ENCODE results near the gene CDCP2.
"Not testable (repeated sequence)": the region's sequence is repeated elsewhere in the genome, so short reads cannot be mapped to it uniquely, and the experiment has no call there.

CDCP2 gene

GRCh38 chr1:54174106-54174505 lies 21.3 kb upstream of the CDCP2 start:
- Mint-ChIP-seq H3K4me1 (ENCODE audit: low read depth) (peaks cover 14% of the 10 kb centered on the region), H3K9me3 (no peaks in the 10 kb centered on the region), H3K36me3 (ENCODE audit: low read depth) (no peaks in the 10 kb centered on the region), H3K4me3 (no peak overlapping the region), H3K27ac (no peak overlapping the region), H3K27me3 (ENCODE audit: low read depth) (no peaks in the 10 kb centered on the region)

- Mint-ChIP-seq H3K9me3 (no peaks in the 10 kb centered on the region), H3K4me3 (no peak overlapping the region), H3K27ac (no peak overlapping the region), H3K36me3 (ENCODE audit: low read depth) (no peaks in the 10 kb centered on the region), H3K4me1 (ENCODE audit: low read depth) (peaks cover 14% of the 10 kb centered on the region), H3K27me3 (ENCODE audit: low read depth) (no peaks in the 10 kb centered on the region)
These were observed 20.9 kb upstream of the CDCP2 start for GRCh38 chr1:54173681-54174080.

GRCh38 chr1:54172614-54173599 lies 20.1 kb upstream of the CDCP2 start:
- Mint-ChIP-seq H3K4me3 (no peak overlapping the region), H3K27me3 (ENCODE audit: low read depth) (no peaks in the 10 kb centered on the region), H3K9me3 (no peaks in the 10 kb centered on the region), H3K4me1 (ENCODE audit: low read depth) (peaks cover 14% of the 10 kb centered on the region), H3K36me3 (ENCODE audit: low read depth) (no peaks in the 10 kb centered on the region), H3K27ac (no peak overlapping the region)

- H3K36me3 Mint-ChIP-seq (ENCODE audit: low read depth), result no peaks in the 10 kb centered on the region
- peaks cover 14% of the 10 kb centered on the region for H3K4me1 Mint-ChIP-seq (ENCODE audit: low read depth)
- no peaks in the 10 kb centered on the region for H3K9me3 Mint-ChIP-seq
- no peak overlapping the region for H3K27ac Mint-ChIP-seq
- no peak overlapping the region for H3K4me3 Mint-ChIP-seq
- no peaks in the 10 kb centered on the region for H3K27me3 Mint-ChIP-seq (ENCODE audit: low read depth)
These were observed 18.8 kb upstream of the CDCP2 start for GRCh38 chr1:54171606-54172005.

- no peaks in the 10 kb centered on the region for H3K27me3 Mint-ChIP-seq (ENCODE audit: low read depth)
- no peak overlapping the region for H3K4me3 Mint-ChIP-seq
- H3K27ac Mint-ChIP-seq, result peak overlapping the region; percentile 21
- peaks cover 14% of the 10 kb centered on the region for H3K4me1 Mint-ChIP-seq (ENCODE audit: low read depth)
- H3K9me3 Mint-ChIP-seq, result no peaks in the 10 kb centered on the region
- no peaks in the 10 kb centered on the region for H3K36me3 Mint-ChIP-seq (ENCODE audit: low read depth)
These were observed 18.2 kb upstream of the CDCP2 start for GRCh38 chr1:54171016-54171415.

- H3K4me1 Mint-ChIP-seq (ENCODE audit: low read depth), result peaks cover 12% of the 10 kb centered on the region
- H3K27ac Mint-ChIP-seq, result no peak overlapping the region
- H3K36me3 Mint-ChIP-seq (ENCODE audit: low read depth), result no peaks in the 10 kb centered on the region
- no peaks in the 10 kb centered on the region for H3K9me3 Mint-ChIP-seq
- H3K27me3 Mint-ChIP-seq (ENCODE audit: low read depth), result no peaks in the 10 kb centered on the region
- no peak overlapping the region for H3K4me3 Mint-ChIP-seq
These were observed 16.3 kb upstream of the CDCP2 start for GRCh38 chr1:54169068-54169467.

GRCh38 chr1:54168206-54168965 lies 15.6 kb upstream of the CDCP2 start:
- Mint-ChIP-seq H3K4me3 (no peak overlapping the region), H3K27ac (no peak overlapping the region), H3K27me3 (ENCODE audit: low read depth) (no peaks in the 10 kb centered on the region), H3K36me3 (ENCODE audit: low read depth) (no peaks in the 10 kb centered on the region), H3K4me1 (ENCODE audit: low read depth) (peaks cover 9% of the 10 kb centered on the region), H3K9me3 (no peaks in the 10 kb centered on the region)

GRCh38 chr1:54167422-54168139 lies 14.8 kb upstream of the CDCP2 start:
- H3K36me3 Mint-ChIP-seq (ENCODE audit: low read depth), result no peaks in the 10 kb centered on the region
- no peaks in the 10 kb centered on the region for H3K9me3 Mint-ChIP-seq
- no peak overlapping the region for H3K4me3 Mint-ChIP-seq
- no peaks in the 10 kb centered on the region for H3K27me3 Mint-ChIP-seq (ENCODE audit: low read depth)
- H3K27ac Mint-ChIP-seq, result no peak overlapping the region
- H3K4me1 Mint-ChIP-seq (ENCODE audit: low read depth), result peaks cover 9% of the 10 kb centered on the region

- not testable (repeated sequence) for H3K4me3 Mint-ChIP-seq; H3K4me1 Mint-ChIP-seq (ENCODE audit: low read depth); H3K27me3 Mint-ChIP-seq (ENCODE audit: low read depth); H3K9me3 Mint-ChIP-seq; H3K36me3 Mint-ChIP-seq (ENCODE audit: low read depth); H3K27ac Mint-ChIP-seq
These were observed 13.6 kb upstream of the CDCP2 start for GRCh38 chr1:54166357-54166756.

GRCh38 chr1:54165146-54165545 lies 12.3 kb upstream of the CDCP2 start:
- H3K36me3 Mint-ChIP-seq (ENCODE audit: low read depth), result no peaks in the 10 kb centered on the region
- no peak overlapping the region for H3K27ac Mint-ChIP-seq
- no peaks in the 10 kb centered on the region for H3K4me1 Mint-ChIP-seq (ENCODE audit: low read depth)
- no peak overlapping the region for H3K4me3 Mint-ChIP-seq
- H3K27me3 Mint-ChIP-seq (ENCODE audit: low read depth), result no peaks in the 10 kb centered on the region
- H3K9me3 Mint-ChIP-seq, result no peaks in the 10 kb centered on the region

- Mint-ChIP-seq H3K4me1 (ENCODE audit: low read depth) (no peaks in the 10 kb centered on the region), H3K4me3 (no peak overlapping the region), H3K27me3 (ENCODE audit: low read depth) (no peaks in the 10 kb centered on the region), H3K27ac (no peak overlapping the region), H3K36me3 (ENCODE audit: low read depth) (no peaks in the 10 kb centered on the region), H3K9me3 (no peaks in the 10 kb centered on the region)
These were observed 10.8 kb upstream of the CDCP2 start for GRCh38 chr1:54163573-54163972.

GRCh38 chr1:54163051-54163450 lies 10.3 kb upstream of the CDCP2 start:
- no peaks in the 10 kb centered on the region for H3K27me3 Mint-ChIP-seq (ENCODE audit: low read depth)
- no peaks in the 10 kb centered on the region for H3K4me1 Mint-ChIP-seq (ENCODE audit: low read depth)
- H3K9me3 Mint-ChIP-seq, result no peaks in the 10 kb centered on the region
- H3K4me3 Mint-ChIP-seq, result no peak overlapping the region
- H3K27ac Mint-ChIP-seq, result no peak overlapping the region
- H3K36me3 Mint-ChIP-seq (ENCODE audit: low read depth), result no peaks in the 10 kb centered on the region

- no peaks in the 10 kb centered on the region for H3K36me3 Mint-ChIP-seq (ENCODE audit: low read depth)
- H3K27ac Mint-ChIP-seq, result no peak overlapping the region
- H3K27me3 Mint-ChIP-seq (ENCODE audit: low read depth), result no peaks in the 10 kb centered on the region
- H3K4me1 Mint-ChIP-seq (ENCODE audit: low read depth), result no peaks in the 10 kb centered on the region
- H3K9me3 Mint-ChIP-seq, result no peaks in the 10 kb centered on the region
- H3K4me3 Mint-ChIP-seq, result no peak overlapping the region
These were observed 8.8 kb upstream of the CDCP2 start for GRCh38 chr1:54161495-54162168.

- Mint-ChIP-seq H3K4me3 (no peak overlapping the region), H3K27me3 (ENCODE audit: low read depth) (no peaks in the 10 kb centered on the region), H3K27ac (no peak overlapping the region), H3K36me3 (ENCODE audit: low read depth) (no peaks in the 10 kb centered on the region), H3K9me3 (no peaks in the 10 kb centered on the region), H3K4me1 (ENCODE audit: low read depth) (no peaks in the 10 kb centered on the region)
These were observed 7.6 kb upstream of the CDCP2 start for GRCh38 chr1:54160351-54160750.

Measured in T-helper 1 cell treated with Interleukin-12 subunit alpha and Interleukin-12 subunit beta and Interleukin-4 antibody, amounts not matched to agents 30 μg/mL and 1 μg/mL, for 36 hours (primary cell).